HepG2 (cell line): ENCODE results near the gene RUNX3. TPM values are rescaled to one million over a fixed set of nuclear protein-coding genes. Genes with fewer than 3 reads are reported as not detected.

Experiments used
- HMGXB3 ChIP-seq: sonication (generic); formaldehyde crosslinking; IDR thresholded peaks from 2 replicates; pipeline ENCODE4 v1.4.0; 2020; ENCODE audit warnings: missing genetic modification reagents, borderline replicate concordance
- KAT8 ChIP-seq: IDR thresholded peaks from 2 replicates; pipeline ENCODE4 v1.6.1; 2016; ENCODE audit warnings: missing genetic modification reagents, missing compliant biosample characterization
- LRRFIP1 ChIP-seq: sonication (generic); formaldehyde crosslinking; conservative IDR thresholded peaks from 2 replicates; pipeline ENCODE4 v1.4.0; 2020; ENCODE audit warnings: missing genetic modification reagents
- MBD4 ChIP-seq: IDR thresholded peaks from 2 replicates; pipeline ENCODE4 v1.6.1; 2012; ENCODE audit warnings: low read length, inconsistent platforms, borderline replicate concordance
- PAXIP1 ChIP-seq: sonication (generic); formaldehyde crosslinking; conservative IDR thresholded peaks from 2 replicates; pipeline ENCODE4 v1.4.0; 2020; ENCODE audit warnings: mild to moderate bottlenecking, missing genetic modification reagents, moderate library complexity
- TMF1 ChIP-seq: sonication (generic); formaldehyde crosslinking; IDR thresholded peaks from 2 replicates; pipeline ENCODE4 v1.8.1; 2022; ENCODE audit warnings: low read depth, missing genetic modification reagents
- ZNF318 ChIP-seq: sonication (generic); formaldehyde crosslinking; IDR thresholded peaks from 2 replicates; pipeline ENCODE4 v1.4.0; 2020; ENCODE audit warnings: mild to moderate bottlenecking, missing genetic modification reagents
- ZNF580 ChIP-seq: IDR thresholded peaks from 2 replicates; pipeline ENCODE4 v1.6.1; 2016; ENCODE audit warnings: low read depth, borderline replicate concordance
- polyA plus RNA-seq, 8 experiments: library from polyadenylated mRNA; depleted of rRNA in 3 of 8; stranded (reverse) in 7 of 8; unstranded in 1 of 8; fragments of >200 nt; fragmentation: Illumina TruSeq in 4 of 8; extraction: Trizol in 4 of 8; gene quantifications; 2 replicates each; pipeline versions ENCODE4 v1.2.1 to v1.2.3, GENCODE V29; 2011 to 2016; ENCODE audit warnings: low read depth in 4 of 8, missing spikeins in 1 of 8, mixed read lengths in 1 of 8; ENCODE audit not compliant: insufficient read depth in 1 of 8
- total RNA-seq, 5 experiments: library from RNA; depleted of rRNA; stranded (reverse); fragments of >200 nt; fragmentation: Illumina TruSeq; extraction: Trizol; gene quantifications; 2 replicates each; pipeline ENCODE4 v1.2.3, GENCODE V29; 2016; ENCODE audit warnings: low read depth in 1 of 5

Gene RUNX3
- total and polyA plus RNA-seq, 2 of the 13 experiments (the other 11 are each of a cell fraction or from before 2014, with no cell fraction given), result 0.04 to 0.22 TPM

GRCh38 chr1:24915816-24916602 is 14.1 kb downstream of the RUNX3 start (continued):
- TF ChIP-seq PAXIP1 (CRISPR knock-in tag) (peak; percentile 90), LRRFIP1 (CRISPR knock-in tag) (no peak), MBD4 (no peak), ZNF318 (CRISPR knock-in tag) (0 out of 2 replicates have a peak, but pooled peaks have one; percentile 84), TMF1 (CRISPR knock-in tag) (no peak), HMGXB3 (CRISPR knock-in tag) (no peak), KAT8 (peak; percentile 55; the same call in 1 of the 2 replicates), ZNF580 (CRISPR knock-in tag) (no peak)
